ENCODE data around the gene ZNF764. TPM values are rescaled to one million over a fixed set of nuclear protein-coding genes. Genes with fewer than 3 reads are reported as not detected.

Gene ZNF764
- total RNA-seq, 1 donor from 2014 or later: 8.4 TPM

GRCh38 chr16:30574678-30575077 lies 16.5 kb upstream of the ZNF764 start:
- no peak for DNase-seq
- Histone ChIP-seq H3K4me3 (no peak overlapping the region), H3K9me3 (no peaks in the 10 kb centered on the region), H3K36me3 (peaks cover 8% of the 10 kb centered on the region), H3K27ac (no peak overlapping the region), H3K27me3 (ENCODE audit: low read depth) (no peaks in the 10 kb centered on the region), H3K4me1 (peaks cover 23% of the 10 kb centered on the region)
- TF ChIP-seq, protein P1, sequence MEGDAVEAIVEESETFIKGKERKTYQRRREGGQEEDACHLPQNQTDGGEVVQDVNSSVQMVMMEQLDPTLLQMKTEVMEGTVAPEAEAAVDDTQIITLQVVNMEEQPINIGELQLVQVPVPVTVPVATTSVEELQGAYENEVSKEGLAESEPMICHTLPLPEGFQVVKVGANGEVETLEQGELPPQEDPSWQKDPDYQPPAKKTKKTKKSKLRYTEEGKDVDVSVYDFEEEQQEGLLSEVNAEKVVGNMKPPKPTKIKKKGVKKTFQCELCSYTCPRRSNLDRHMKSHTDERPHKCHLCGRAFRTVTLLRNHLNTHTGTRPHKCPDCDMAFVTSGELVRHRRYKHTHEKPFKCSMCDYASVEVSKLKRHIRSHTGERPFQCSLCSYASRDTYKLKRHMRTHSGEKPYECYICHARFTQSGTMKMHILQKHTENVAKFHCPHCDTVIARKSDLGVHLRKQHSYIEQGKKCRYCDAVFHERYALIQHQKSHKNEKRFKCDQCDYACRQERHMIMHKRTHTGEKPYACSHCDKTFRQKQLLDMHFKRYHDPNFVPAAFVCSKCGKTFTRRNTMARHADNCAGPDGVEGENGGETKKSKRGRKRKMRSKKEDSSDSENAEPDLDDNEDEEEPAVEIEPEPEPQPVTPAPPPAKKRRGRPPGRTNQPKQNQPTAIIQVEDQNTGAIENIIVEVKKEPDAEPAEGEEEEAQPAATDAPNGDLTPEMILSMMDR (IDR thresholded peaks at IDR 0.05): no peak
- intact Hi-C loops (cut with DNase I): no loop called here
- no peak for ATAC-seq

GRCh38 chr16:30571445-30572322 lies 13.5 kb upstream of the ZNF764 start, which contains the start of gene ZNF688:
Gene ZNF688 (minus strand): TSS chr16:30571714. CDS start chr16:30571629, 85 bp downstream.
- peak within 1 kb of the TSS; percentile 98 for H3K27ac ChIP-seq
- intact Hi-C loops (cut with DNase I): no loop called here
- H3K9me3 ChIP-seq: no peaks in the 10 kb centered on the region
- DNase-seq: peak; percentile 95
- H3K36me3 ChIP-seq: no peaks in the 10 kb centered on the region
- peak; percentile 94 to 96 for ATAC-seq
- H3K4me1 ChIP-seq: peaks cover 27% of the 10 kb centered on the region
- no peaks in the 10 kb centered on the region for H3K27me3 ChIP-seq (ENCODE audit: low read depth)
- TF ChIP-seq, protein P1 (IDR thresholded peaks at IDR 0.05): no peak
- H3K4me3 ChIP-seq: peak within 1 kb of the TSS; percentile 89

DNA sequence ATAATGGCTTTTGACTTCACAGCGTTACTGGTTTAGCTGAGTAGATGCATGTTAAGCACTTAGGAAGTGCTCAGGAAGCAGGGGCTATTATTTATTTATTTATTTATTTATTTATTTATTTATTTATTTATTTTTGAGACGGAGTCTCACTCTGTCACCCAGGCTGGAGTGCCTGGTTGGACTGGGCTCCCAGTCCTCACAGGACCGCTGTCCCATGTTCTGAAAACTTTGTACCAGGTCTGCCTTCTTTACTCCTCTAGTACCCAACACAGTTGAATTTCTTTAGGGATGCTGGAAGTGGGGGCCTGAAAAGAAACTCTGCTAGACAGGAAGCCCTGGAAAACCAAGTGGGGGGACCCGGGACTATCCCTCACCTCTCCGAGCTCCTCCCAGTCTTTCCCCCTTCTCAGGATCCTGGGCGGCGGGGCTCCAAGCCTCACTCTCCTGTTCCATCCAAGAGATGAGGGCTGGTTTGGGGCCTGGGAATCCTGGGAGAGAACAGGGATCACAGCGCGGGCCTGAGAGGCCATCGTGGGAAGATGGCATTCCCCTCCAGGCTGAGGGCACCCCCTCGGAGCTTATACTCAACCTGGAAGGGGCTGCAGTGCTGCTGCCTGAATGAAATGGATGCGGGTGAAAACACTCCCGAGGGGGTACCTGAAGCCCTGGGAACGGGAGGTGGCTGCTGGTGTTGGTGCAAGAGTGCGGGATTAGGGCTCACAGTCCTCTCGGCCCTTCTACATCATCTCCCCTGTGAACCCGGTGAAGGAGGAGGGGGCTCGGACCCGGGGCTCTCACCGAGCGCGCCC lies 12.7 kb upstream of the ZNF764 start:
- H3K4me1 ChIP-seq: peaks cover 27% of the 10 kb centered on the region
- TF ChIP-seq, protein P1 (IDR thresholded peaks at IDR 0.05): no peak
- peak; percentile 53 for DNase-seq
- ATAC-seq: peak; percentile 1 to 31
- H3K9me3 ChIP-seq: no peaks in the 10 kb centered on the region
- peak overlapping the region; percentile 98 for H3K27ac ChIP-seq
- H3K4me3 ChIP-seq: peak overlapping the region; percentile 89
- H3K36me3 ChIP-seq: no peaks in the 10 kb centered on the region
- no peaks in the 10 kb centered on the region for H3K27me3 ChIP-seq (ENCODE audit: low read depth)
- intact Hi-C loops (cut with DNase I): no loop called here

- no peaks in the 10 kb centered on the region for H3K27me3 ChIP-seq (ENCODE audit: low read depth)
- TF ChIP-seq, protein P1 (IDR thresholded peaks at IDR 0.05): no peak
- intact Hi-C loops (cut with DNase I): no loop called here
- ATAC-seq (no peak), DNase-seq (no peak)
- H3K4me3 ChIP-seq: peak overlapping the region; percentile 89
- H3K4me1 ChIP-seq: peaks cover 27% of the 10 kb centered on the region
- no peaks in the 10 kb centered on the region for H3K36me3 ChIP-seq
- H3K27ac ChIP-seq: peak overlapping the region; percentile 98
- no peaks in the 10 kb centered on the region for H3K9me3 ChIP-seq
Measured at GRCh38 chr16:30569746-30570635, 11.8 kb upstream of the ZNF764 start.

GRCh38 chr16:30569281-30569680 lies 11.1 kb upstream of the ZNF764 start:
- no peaks in the 10 kb centered on the region for H3K27me3 ChIP-seq (ENCODE audit: low read depth)
- TF ChIP-seq, protein P1 (IDR thresholded peaks at IDR 0.05): no peak
- ATAC-seq (no peak), DNase-seq (no peak)
- H3K9me3 ChIP-seq: no peaks in the 10 kb centered on the region
- intact Hi-C loops (cut with DNase I): no loop called here
- peaks cover 27% of the 10 kb centered on the region for H3K4me1 ChIP-seq
- H3K4me3 ChIP-seq: no peak overlapping the region
- H3K36me3 ChIP-seq: no peaks in the 10 kb centered on the region
- H3K27ac ChIP-seq: no peak overlapping the region
